Measurements from ENCODE around the gene EHD2.
"Not testable (repeated sequence)": the region's sequence is repeated elsewhere in the genome, so short reads cannot be mapped to it uniquely, and the experiment has no call there.

- TF ChIP-seq POLR2A, CTCF (IDR thresholded peaks at IDR 0.05): not testable (repeated sequence)
Observed at GRCh38 chr19:47728295-47728694, 15.1 kb downstream of the EHD2 start.
